ENCODE results near the gene KIZ.
"Not testable (repeated sequence)": the region's sequence is repeated elsewhere in the genome, so short reads cannot be mapped to it uniquely, and the experiment has no call there.

The KIZ gene

DNA sequence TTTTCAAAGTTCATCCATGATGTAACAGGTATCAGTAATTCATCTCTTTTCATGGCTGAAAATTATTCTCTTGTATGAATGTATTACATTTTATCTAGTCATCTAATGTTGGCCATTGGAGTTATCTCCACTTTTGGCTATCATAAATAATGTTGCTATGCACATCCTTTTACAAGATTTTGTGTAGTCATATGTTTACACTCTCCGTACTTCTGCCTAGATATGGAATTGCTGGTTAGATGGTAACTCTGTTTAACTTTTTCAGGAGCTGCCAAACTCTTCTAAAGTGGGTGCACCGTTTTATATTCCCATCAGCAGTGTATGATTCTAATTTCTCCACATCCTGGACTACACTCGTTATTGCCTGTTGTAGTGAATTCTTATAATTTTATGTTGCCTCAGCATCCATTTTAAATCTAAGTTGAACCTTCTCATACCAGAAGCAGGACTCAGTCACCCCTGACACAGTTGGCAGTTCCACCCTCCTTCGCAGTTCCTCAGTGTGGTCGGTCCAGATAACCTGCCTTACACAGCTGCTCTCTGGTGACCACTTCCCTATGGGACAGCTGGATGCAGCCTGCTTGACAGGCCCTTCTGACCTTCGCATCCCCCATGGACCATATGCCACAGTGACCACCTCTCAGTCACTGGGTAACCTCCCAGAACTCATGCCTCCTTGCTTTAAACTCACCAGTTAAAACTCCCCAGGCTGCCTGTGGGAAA is 33.9 kb downstream of the KIZ start:
- ChIA-PET CTCF (no interaction called here), POLR2A (no interaction called here)
- no peak overlapping the region for H3K4me3 ChIP-seq (ENCODE audit: low read depth, low read length)
- TF ChIP-seq, protein P1, sequence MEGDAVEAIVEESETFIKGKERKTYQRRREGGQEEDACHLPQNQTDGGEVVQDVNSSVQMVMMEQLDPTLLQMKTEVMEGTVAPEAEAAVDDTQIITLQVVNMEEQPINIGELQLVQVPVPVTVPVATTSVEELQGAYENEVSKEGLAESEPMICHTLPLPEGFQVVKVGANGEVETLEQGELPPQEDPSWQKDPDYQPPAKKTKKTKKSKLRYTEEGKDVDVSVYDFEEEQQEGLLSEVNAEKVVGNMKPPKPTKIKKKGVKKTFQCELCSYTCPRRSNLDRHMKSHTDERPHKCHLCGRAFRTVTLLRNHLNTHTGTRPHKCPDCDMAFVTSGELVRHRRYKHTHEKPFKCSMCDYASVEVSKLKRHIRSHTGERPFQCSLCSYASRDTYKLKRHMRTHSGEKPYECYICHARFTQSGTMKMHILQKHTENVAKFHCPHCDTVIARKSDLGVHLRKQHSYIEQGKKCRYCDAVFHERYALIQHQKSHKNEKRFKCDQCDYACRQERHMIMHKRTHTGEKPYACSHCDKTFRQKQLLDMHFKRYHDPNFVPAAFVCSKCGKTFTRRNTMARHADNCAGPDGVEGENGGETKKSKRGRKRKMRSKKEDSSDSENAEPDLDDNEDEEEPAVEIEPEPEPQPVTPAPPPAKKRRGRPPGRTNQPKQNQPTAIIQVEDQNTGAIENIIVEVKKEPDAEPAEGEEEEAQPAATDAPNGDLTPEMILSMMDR (IDR thresholded peaks at IDR 0.05; ENCODE audit: insufficient read depth, low read length, missing control alignments), result no peak
- DNase-seq (ENCODE audit: low read depth, low spot score), result no peak

DNA sequence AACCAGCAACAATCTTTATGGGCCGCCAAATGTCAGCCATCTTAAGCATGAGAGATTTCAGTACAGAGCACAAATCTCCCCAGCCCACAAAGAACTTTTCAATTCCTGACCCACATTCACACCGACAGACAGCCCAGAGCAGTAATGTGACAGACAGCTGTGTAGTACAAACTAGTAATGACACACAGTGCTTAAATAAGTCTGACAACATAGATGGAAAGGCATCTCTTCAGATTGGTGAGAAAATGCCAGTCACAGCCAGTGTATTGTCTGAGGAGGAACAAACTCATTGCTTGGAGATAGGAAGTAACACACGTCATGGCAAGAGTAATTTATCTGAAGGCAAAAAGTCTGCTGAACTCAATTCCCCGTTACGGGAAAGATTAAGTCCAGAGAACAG is 36.0 kb downstream of the KIZ start:
- TF ChIP-seq, protein P1 (IDR thresholded peaks at IDR 0.05; ENCODE audit: insufficient read depth, low read length, missing control alignments), result no peak
- CTCF ChIA-PET, result no interaction called here

DNA sequence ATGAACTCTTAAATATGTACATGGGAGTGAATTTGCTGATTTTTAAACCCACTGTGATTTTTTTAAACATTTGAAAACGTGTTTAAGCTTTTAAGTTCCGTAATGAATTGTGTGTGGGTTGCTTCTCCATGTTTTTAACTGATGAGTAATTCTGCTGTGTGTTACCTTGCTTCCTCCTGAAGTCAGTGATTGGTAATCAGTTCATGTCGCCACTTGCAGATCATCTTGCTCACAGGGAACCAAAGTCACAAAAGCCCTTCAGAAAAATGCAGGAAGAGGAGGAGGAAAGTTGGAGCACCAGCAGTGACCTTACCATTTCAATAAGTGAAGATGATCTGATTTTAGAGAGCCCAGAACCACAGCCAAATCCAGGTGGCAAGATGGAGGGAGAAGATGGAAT is 36.7 kb downstream of the KIZ start:
- CTCF ChIA-PET, result no interaction called here
- no peak overlapping the region for H3K4me3 ChIP-seq (ENCODE audit: low read depth, low read length)
- DNase-seq (ENCODE audit: low read depth, low spot score), result no peak
- TF ChIP-seq, protein P1 (IDR thresholded peaks at IDR 0.05; ENCODE audit: insufficient read depth, low read length, missing control alignments), result no peak
- POLR2A ChIA-PET, result no interaction called here

More for the DNA sequence above, 36.0 kb downstream of the KIZ start:
- no peak for DNase-seq (ENCODE audit: low read depth, low spot score)
- POLR2A ChIA-PET, result no interaction called here
- H3K4me3 ChIP-seq (ENCODE audit: low read depth, low read length), result no peak overlapping the region

DNA sequence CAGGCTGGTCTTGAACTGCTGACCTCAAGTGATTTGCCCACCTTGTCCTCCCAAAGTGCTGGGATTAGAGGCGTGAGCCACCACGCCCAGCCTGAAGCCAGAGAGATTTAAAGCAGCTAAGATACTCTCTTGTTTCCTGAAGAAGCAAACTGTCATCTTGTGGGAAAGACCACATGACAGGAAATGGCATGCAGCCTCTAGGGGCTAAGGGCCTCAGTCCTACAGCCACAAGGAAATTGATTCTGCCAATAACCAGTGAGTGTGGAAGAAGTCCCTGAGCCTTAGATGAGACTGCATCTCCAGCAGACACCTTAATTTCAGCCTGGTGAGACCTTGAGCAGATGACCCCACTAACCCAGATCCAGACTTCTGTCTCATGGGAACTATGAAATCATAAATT is 40.9 kb downstream of the KIZ start:
- TF ChIP-seq, protein P1 (IDR thresholded peaks at IDR 0.05; ENCODE audit: insufficient read depth, low read length, missing control alignments), result no peak
- ChIA-PET POLR2A (no interaction called here), CTCF (interaction anchor here (1.6 kb wide), 1 partner anchor 69 kb away, joined by 6 read pairs; no protein-coding TSS in a partner anchor)
- H3K4me3 ChIP-seq (ENCODE audit: low read depth, low read length), result no peak overlapping the region
- DNase-seq (ENCODE audit: low read depth, low spot score), result no peak

DNA sequence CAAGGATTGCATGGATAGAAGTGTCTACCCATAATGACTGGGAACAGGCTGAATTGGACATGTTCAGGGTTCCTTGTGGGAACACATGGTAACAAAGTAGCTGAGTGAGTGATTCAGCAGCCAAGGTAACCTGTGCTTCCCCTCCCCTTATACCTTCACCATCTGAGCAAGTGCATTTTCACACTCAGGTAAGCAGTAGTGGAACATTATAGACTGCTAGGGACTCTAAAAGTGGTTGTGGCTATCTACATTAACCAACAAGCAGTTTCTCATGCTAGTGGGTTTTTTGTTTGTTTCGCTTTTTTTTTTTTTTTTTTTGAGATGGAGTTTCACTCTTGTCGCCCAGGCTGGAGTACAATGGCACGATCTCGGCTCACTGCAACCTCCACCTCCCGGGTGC is 41.4 kb downstream of the KIZ start:
- ChIA-PET CTCF (no interaction called here), POLR2A (no interaction called here)
- TF ChIP-seq, protein P1 (IDR thresholded peaks at IDR 0.05; ENCODE audit: insufficient read depth, low read length, missing control alignments), result no peak
- DNase-seq (ENCODE audit: low read depth, low spot score), result no peak
- H3K4me3 ChIP-seq (ENCODE audit: low read depth, low read length), result no peak overlapping the region

DNA sequence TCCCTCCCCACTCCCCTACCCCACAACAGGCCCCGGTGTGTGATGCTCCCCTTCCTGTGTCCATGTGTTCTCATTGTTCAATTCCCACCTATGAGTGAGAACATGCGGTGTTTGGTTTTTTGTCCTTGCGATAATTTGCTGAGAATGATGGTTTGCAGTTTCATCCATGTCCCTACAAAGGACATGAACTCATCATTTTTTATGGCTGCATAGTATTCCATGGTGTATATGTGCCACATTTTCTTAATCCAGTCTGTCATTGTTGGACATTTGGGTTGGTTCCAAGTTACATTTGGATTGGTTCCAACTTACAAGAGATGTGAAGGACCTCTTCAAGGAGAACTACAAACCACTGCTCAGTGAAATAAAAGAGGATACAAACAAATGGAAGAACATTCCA is 42.2 kb downstream of the KIZ start:
- DNase-seq (ENCODE audit: low read depth, low spot score); H3K4me3 ChIP-seq (ENCODE audit: low read depth, low read length); POLR2A ChIA-PET; CTCF ChIA-PET: not testable (repeated sequence)

DNA sequence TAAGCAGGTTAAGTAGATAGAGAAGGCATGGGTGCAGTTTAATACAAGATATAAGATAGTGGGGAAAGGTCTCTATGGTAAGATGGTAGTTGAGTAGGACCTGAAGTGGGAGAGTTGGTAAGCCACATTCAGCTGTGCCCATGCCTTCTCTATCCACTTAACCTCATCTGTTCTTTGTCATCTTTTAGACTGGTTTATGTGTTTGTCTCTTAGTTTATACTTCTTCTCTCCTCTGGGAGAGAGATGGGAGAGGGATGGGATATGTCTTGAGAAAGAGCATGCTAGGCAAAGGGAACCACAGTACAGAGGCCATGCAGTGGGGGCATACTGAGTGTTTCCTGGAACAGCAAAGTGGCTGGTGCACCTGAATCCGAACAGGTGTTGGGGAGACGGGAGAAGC is 46.7 kb downstream of the KIZ start:
- H3K4me3 ChIP-seq (ENCODE audit: low read depth, low read length), result no peak overlapping the region
- CTCF ChIA-PET, result no interaction called here
- POLR2A ChIA-PET, result no interaction called here
- no peak for DNase-seq (ENCODE audit: low read depth, low spot score)
- TF ChIP-seq, protein P1 (IDR thresholded peaks at IDR 0.05; ENCODE audit: insufficient read depth, low read length, missing control alignments), result no peak
